Fibroblast of the aortic adventitia (primary cell): ENCODE measurements around the gene PALM2AKAP2. TPM values are rescaled to one million over a fixed set of nuclear protein-coding genes. Genes with fewer than 3 reads are reported as not detected.
"Not testable (repeated sequence)": the region's sequence is repeated elsewhere in the genome, so short reads cannot be mapped to it uniquely, and the experiment has no call there.

Experiments
- DNase-seq: peaks from one replicate; pipeline ENCODE4 v3.0.0-alpha.2; 2010; ENCODE audit warnings: low read depth
- H3K4me3 ChIP-seq: 2 replicates; pipeline ENCODE4 v1.5.1; 2011; ENCODE audit warnings: low read depth, mild to moderate bottlenecking, control low read depth, low read length, moderate library complexity
- CTCF ChIP-seq: IDR thresholded peaks from 2 replicates; pipeline ENCODE4 v1.5.1; 2011; ENCODE audit warnings: mild to moderate bottlenecking, low read length, control low read depth, inconsistent platforms; ENCODE audit not compliant: insufficient read depth
- total RNA-seq: library from RNA; depleted of rRNA; stranded (reverse); fragments of >200 nt; gene quantifications from 2 replicates; pipeline ENCODE4 v1.2.3, GENCODE V29; 2012; ENCODE audit warnings: low replicate concordance

The PALM2AKAP2 gene
- total RNA-seq, 1 donor: 4.2 TPM

GRCh38 chr9:109817146-109817845, 37.3 kb downstream of the PALM2AKAP2 start:
- no peak overlapping the region for H3K4me3 ChIP-seq
- peak; percentile 47 for DNase-seq
- no peak for TF ChIP-seq CTCF

GRCh38 chr9:109817846-109818472, 38.0 kb downstream of the PALM2AKAP2 start:
- H3K4me3 ChIP-seq: no peak overlapping the region
- TF ChIP-seq CTCF: peak; percentile 75
- peak; percentile 98 for DNase-seq

GRCh38 chr9:109821711-109822110, 41.7 kb downstream of the PALM2AKAP2 start:
- DNase-seq: no peak
- H3K4me3 ChIP-seq: no peak overlapping the region
- no peak for TF ChIP-seq CTCF

- H3K4me3 ChIP-seq, DNase-seq: not testable (repeated sequence)
These were observed 45.4 kb downstream of the PALM2AKAP2 start for GRCh38 chr9:109825383-109825782.

- no peak overlapping the region for H3K4me3 ChIP-seq
- no peak for TF ChIP-seq CTCF
- no peak for DNase-seq
These were observed 46.6 kb downstream of the PALM2AKAP2 start for GRCh38 chr9:109826559-109826958.

- H3K4me3 ChIP-seq: no peak overlapping the region
- no peak for TF ChIP-seq CTCF
- no peak for DNase-seq
These were observed 48.3 kb downstream of the PALM2AKAP2 start for GRCh38 chr9:109828254-109828653.
